Measurements from ENCODE around the gene GDF2.

- no peak for TF ChIP-seq GATA2 (IDR thresholded peaks at IDR 0.05; ENCODE audit: low read depth, low read length)
- no peak for TF ChIP-seq GATA3 (IDR thresholded peaks at IDR 0.05; ENCODE audit: low read depth, low read length)
Observed at GRCh38 chr10:47294501-47294900, 27.8 kb upstream of the GDF2 start.

All from SH-SY5Y (cell line).